Fibroblast of the aortic adventitia (primary cell): ENCODE data around the gene CROCC2. TPM values are rescaled to one million over a fixed set of nuclear protein-coding genes. Genes with fewer than 3 reads are reported as not detected.

ENCODE experiments used
- DNase-seq: peaks from one replicate; pipeline ENCODE4 v3.0.0-alpha.2; 2010; ENCODE audit warnings: low read depth
- H3K4me3 ChIP-seq: 2 replicates; pipeline ENCODE4 v1.5.1; 2011; ENCODE audit warnings: low read depth, mild to moderate bottlenecking, control low read depth, low read length, moderate library complexity
- CTCF ChIP-seq: IDR thresholded peaks from 2 replicates; pipeline ENCODE4 v1.5.1; 2011; ENCODE audit warnings: mild to moderate bottlenecking, low read length, control low read depth, inconsistent platforms; ENCODE audit not compliant: insufficient read depth
- total RNA-seq: library from RNA; depleted of rRNA; stranded (reverse); fragments of >200 nt; gene quantifications from 2 replicates; pipeline ENCODE4 v1.2.3, GENCODE V29; 2012; ENCODE audit warnings: low replicate concordance

CROCC2 gene
- total RNA-seq, 1 donor, result under 0.01 TPM

GRCh38 chr2:241011751-241012510 is 105.8 kb downstream of the CROCC2 start:
- no peak for DNase-seq
- TF ChIP-seq CTCF, result no peak
- no peak overlapping the region for H3K4me3 ChIP-seq

DNA sequence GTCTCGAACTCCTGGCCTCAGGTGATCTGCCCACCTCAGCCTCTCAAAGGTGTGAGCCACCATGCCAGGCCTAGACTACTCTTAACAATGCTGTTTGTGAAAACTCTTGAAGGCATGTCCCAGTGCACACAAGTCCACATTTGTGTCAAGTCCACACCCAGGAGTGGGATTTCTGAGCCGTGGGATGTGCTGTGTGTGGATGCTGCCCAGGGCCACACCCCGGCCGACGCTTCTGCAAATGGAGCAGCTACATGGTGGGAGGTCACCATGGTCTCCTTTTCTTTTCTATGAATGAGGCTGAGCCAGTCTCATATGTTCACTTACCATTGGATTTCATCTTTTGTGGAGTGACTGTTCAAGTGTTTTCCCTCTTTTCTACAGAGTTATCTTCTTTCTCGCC is 108.1 kb downstream of the CROCC2 start:
- no peak for TF ChIP-seq CTCF
- DNase-seq, result no peak
- no peak overlapping the region for H3K4me3 ChIP-seq

DNA sequence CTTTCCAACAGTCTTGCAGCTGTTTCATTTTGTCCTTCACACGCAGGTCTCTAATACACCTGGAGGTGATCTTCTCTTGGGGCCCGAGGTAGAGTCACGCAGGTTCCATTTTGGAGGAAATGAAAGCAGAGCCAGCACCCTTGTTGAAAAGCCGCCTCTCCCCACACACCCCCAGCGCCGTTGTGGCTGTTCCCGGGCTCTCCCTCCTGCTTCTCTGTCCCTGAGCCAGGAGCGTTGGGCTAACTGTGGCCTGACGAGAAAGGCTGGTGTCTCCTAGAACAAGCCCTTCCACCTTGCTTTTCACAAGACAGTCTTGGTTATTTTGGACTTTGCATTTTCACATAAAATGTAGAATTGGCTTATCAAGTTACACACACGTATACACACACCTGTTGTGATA is 108.6 kb downstream of the CROCC2 start:
- no peak overlapping the region for H3K4me3 ChIP-seq
- TF ChIP-seq CTCF, result no peak
- DNase-seq, result no peak

DNA sequence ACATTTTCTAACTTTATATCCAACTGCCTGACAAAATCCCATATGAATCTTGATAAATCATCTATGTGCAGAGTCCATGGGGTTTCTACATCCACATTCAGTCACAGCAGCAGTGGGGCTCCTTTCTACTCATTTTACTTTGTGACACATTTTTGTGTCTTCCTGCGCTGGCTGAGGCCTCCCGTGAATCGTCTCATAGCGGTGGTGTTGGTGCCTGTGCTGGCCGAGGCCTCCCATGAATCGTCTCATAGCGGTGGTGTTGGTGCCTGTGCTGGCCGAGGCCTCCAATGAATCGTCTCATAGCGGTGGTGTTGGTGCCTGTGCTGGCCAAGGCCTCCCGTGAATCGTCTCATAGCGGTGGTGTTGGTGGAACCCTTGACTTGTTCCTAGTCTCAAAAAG is 109.3 kb downstream of the CROCC2 start:
- H3K4me3 ChIP-seq, result no peak overlapping the region
- no peak for TF ChIP-seq CTCF
- no peak for DNase-seq

DNA sequence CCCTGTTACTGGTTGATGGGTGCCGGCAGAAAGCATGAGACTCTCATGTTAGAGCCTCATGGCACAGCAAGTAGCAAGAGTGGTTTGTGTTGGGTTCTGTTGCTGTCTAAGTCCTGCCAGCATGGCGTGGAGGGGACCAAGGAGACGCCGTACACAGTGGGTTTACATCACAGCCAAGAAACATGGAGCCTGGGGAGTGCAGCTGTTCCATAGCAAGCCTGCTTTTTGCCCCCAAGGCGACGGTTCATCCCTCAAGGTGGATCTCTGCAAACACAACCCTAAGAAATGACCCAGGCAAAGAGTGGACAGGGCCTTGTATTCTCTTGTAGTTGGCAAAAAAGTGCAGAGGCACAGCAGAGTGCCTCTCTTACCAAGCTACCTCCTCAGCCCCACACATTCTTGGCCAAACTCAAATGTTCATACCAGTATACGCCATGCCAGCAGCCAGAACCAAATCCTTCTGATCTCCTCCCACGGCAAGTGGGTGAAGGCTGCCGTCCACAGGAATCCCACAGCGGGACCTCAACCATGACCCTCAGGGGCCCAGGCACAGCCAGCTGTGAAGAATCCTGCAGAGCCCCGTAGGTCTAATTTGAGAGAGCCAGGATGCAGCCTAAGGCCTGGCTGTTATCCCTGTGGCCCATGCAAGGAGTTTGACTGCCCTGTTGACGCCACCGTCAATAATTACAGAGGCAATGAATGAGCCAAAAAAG is 111.2 kb downstream of the CROCC2 start:
- H3K4me3 ChIP-seq, result no peak overlapping the region
- DNase-seq, result no peak
- TF ChIP-seq CTCF, result no peak

- no peak overlapping the region for H3K4me3 ChIP-seq
- no peak for TF ChIP-seq CTCF
- no peak for DNase-seq
These were observed 112.1 kb downstream of the CROCC2 start for GRCh38 chr2:241018051-241018891.
